K562 (cell line): ENCODE data around the gene SLC4A2. TPM values are rescaled to one million over a fixed set of nuclear protein-coding genes. Genes with fewer than 3 reads are reported as not detected.

Source experiments
- CSDE1 ChIP-seq, 2 experiments: fragments of 450-650 bp; IDR thresholded peaks; 2 replicates each; pipeline ENCODE4 v1.6.1; 2016; ENCODE audit warnings: mild to moderate bottlenecking in 1 of 2
- FUS ChIP-seq: fragments of 200-400 bp; formaldehyde crosslinking; optimal IDR thresholded peaks from 2 replicates; pipeline ENCODE3; 2017; ENCODE audit warnings: low read depth, low read length
- MBD1 ChIP-seq: fragments of 250-450 bp; sonication (Bioruptor Pico); IDR thresholded peaks from 2 replicates; pipeline ENCODE4 v1.8.0; 2022; ENCODE audit warnings: inconsistent platforms
- MGA ChIP-seq: fragments of 450-650 bp; IDR thresholded peaks from 2 replicates; pipeline ENCODE4 v1.6.1; 2016; ENCODE audit warnings: mild to moderate bottlenecking, moderate library complexity
- NFATC3 ChIP-seq: fragments of 450-650 bp; IDR thresholded peaks from 2 replicates; pipeline ENCODE4 v1.6.1; 2017; ENCODE audit warnings: mild to moderate bottlenecking
- PHF20 ChIP-seq: fragments of 450-650 bp; IDR thresholded peaks from 2 replicates; pipeline ENCODE4 v1.6.1; 2018; ENCODE audit not compliant: partially characterized antibody
- ZBTB33 ChIP-seq: sonication (generic); formaldehyde crosslinking; IDR thresholded peaks from 2 replicates; pipeline ENCODE4 v1.8.1; 2023; ENCODE audit warnings: mild to moderate bottlenecking, missing genetic modification reagents
- ZNF639 ChIP-seq, 2 experiments: fragments of 200-800 bp in 1 of 2; sonication (Bioruptor generic) in 1 of 2; sonication (generic) in 1 of 2; formaldehyde crosslinking in 1 of 2; IDR thresholded peaks in 1 of 2; conservative IDR thresholded peaks in 1 of 2; 2 replicates each; pipeline versions ENCODE4 v1.5.0 to v1.6.1; 2016 to 2020; ENCODE audit warnings: missing compliant biosample characterization in 1 of 2, missing genetic modification characterization in 1 of 2, missing genetic modification reagents in 1 of 2
- polyA plus RNA-seq, 8 experiments: library from polyadenylated mRNA; depleted of rRNA in 4 of 8; stranded (reverse) in 5 of 8; unstranded in 3 of 8; fragments of >200 nt; fragmentation: Nextera tagmentation in 2 of 8; fragmentation: Illumina TruSeq in 1 of 8; extraction: Ambion mirVana in 2 of 8; extraction: Trizol in 1 of 8; gene quantifications; 2 replicates each; pipeline versions ENCODE4 v1.2.1 to v1.2.3, GENCODE V29; 2011 to 2014; ENCODE audit warnings: inconsistent platforms in 1 of 8, missing spikeins in 1 of 8
- total RNA-seq, 7 experiments: library from RNA; depleted of rRNA in 6 of 7; stranded (reverse); fragments of >200 nt in 6 of 7; fragmentation: Illumina TruSeq in 2 of 7; extraction: Trizol in 2 of 7; gene quantifications; 2 replicates each; pipeline versions ENCODE4 v1.2.1 to v1.2.3, GENCODE V29; 2011 to 2021; ENCODE audit warnings: low replicate concordance in 1 of 7

Gene SLC4A2
- total and polyA plus RNA-seq, 9 of the 15 experiments (the other 6 are each of a cell fraction or from before 2014, with no cell fraction given) = 11.4 to 375 (median 130) TPM

GRCh38 chr7:151085691-151086620, 26.6 kb downstream of the SLC4A2 start, which contains the start of gene AGAP3 (continued):
- peak in 1 of 2 experiments; percentile 67; a peak in 1 of 4 replicates for TF ChIP-seq ZNF639 (CRISPR knock-in tag; conservative IDR thresholded peaks at IDR 0.05 in 1 of 2, IDR thresholded peaks at IDR 0.05 in 1 of 2)
- no peak for TF ChIP-seq MGA
- TF ChIP-seq FUS = no peak
- TF ChIP-seq PHF20 = peak; percentile 77
- TF ChIP-seq ZBTB33 = peak; percentile 47; the same call in 1 of the 2 replicates
- no peak for TF ChIP-seq CSDE1 (IDR thresholded peaks at IDR 0.05)
- no peak for TF ChIP-seq NFATC3
- no peak for TF ChIP-seq MBD1 (CRISPR knock-in tag)
